Fibroblast of lung (primary cell): ENCODE data around the gene NFE2L3. TPM values are rescaled to one million over a fixed set of nuclear protein-coding genes. Genes with fewer than 3 reads are reported as not detected.
A peak's percentile ranks its signal among the peaks of the same experiment; 100 is the strongest.

Experiments
- DNase-seq, 2 donors: peaks; one replicate each; pipeline versions ENCODE4 v3.0.0 to v3.0.0-alpha.2; 2010; ENCODE audit warnings: low read depth in 2 of 2
- H2AFZ ChIP-seq: 2 replicates; pipeline ENCODE4 v1.5.1; 2012; ENCODE audit warnings: low read length, control low read depth, inconsistent platforms
- H3K27ac ChIP-seq: 2 replicates; pipeline ENCODE4 v1.5.1; 2011; ENCODE audit warnings: low read length, control low read depth; ENCODE audit not compliant: insufficient read depth
- H3K27me3 ChIP-seq: 2 replicates; pipeline ENCODE4 v1.5.1; 2011; ENCODE audit warnings: mild to moderate bottlenecking, low read length; ENCODE audit not compliant: control insufficient read depth, insufficient read depth
- H3K36me3 ChIP-seq: 2 replicates; pipeline ENCODE4 v1.5.1; 2011; ENCODE audit warnings: low read length; ENCODE audit not compliant: control insufficient read depth, insufficient read depth
- H3K4me1 ChIP-seq: 2 replicates; pipeline ENCODE4 v1.5.1; 2011; ENCODE audit warnings: low read length; ENCODE audit not compliant: control insufficient read depth, insufficient read depth; ENCODE audit errors: extremely low read depth
- H3K4me2 ChIP-seq: 2 replicates; pipeline ENCODE4 v1.5.1; 2011; ENCODE audit warnings: low read length, control low read depth; ENCODE audit not compliant: insufficient read depth; ENCODE audit errors: extremely low read depth
- H3K4me3 ChIP-seq, 4 experiments: fragments of 200-600 bp in 1 of 4; sonication (generic) in 1 of 4; replicated peaks in 1 of 4; 2 replicates each; pipeline ENCODE4 v1.5.1; 2011 to 2016; ENCODE audit warnings: low read length in 4 of 4, low read depth in 3 of 4, mild to moderate bottlenecking in 3 of 4, control low read depth in 2 of 4, inconsistent platforms in 1 of 4, mixed read lengths in 1 of 4; ENCODE audit not compliant: insufficient read depth in 1 of 4; ENCODE audit errors: control extremely low read depth in 1 of 4
- H3K79me2 ChIP-seq: 2 replicates; pipeline ENCODE4 v1.5.1; 2012; ENCODE audit warnings: mild to moderate bottlenecking, low read length, inconsistent platforms; ENCODE audit not compliant: control insufficient read depth, insufficient read depth
- H3K9ac ChIP-seq: 2 replicates; pipeline ENCODE4 v1.5.1; 2011; ENCODE audit warnings: mild to moderate bottlenecking, low read length, control low read depth; ENCODE audit not compliant: insufficient read depth
- H3K9me3 ChIP-seq: 2 replicates; pipeline ENCODE4 v1.5.1; 2012; ENCODE audit warnings: low read depth, low read length; ENCODE audit not compliant: control insufficient read depth, insufficient read depth
- H4K20me1 ChIP-seq: 2 replicates; pipeline ENCODE4 v1.5.1; 2011; ENCODE audit warnings: low read length; ENCODE audit not compliant: control insufficient read depth, insufficient read depth; ENCODE audit errors: extremely low read depth
- CTCF ChIP-seq, 2 donors: IDR thresholded peaks in 1 of 2; conservative IDR thresholded peaks in 1 of 2; 1 replicate in 1 of 2; 2 replicates in 1 of 2; pipeline ENCODE4 v1.5.1; 2011 to 2012; ENCODE audit warnings: low read length in 2 of 2, control low read depth in 1 of 2, inconsistent platforms in 1 of 2, low read depth in 1 of 2, mild to moderate bottlenecking in 1 of 2
- EZH2 ChIP-seq: IDR thresholded peaks from 2 replicates; pipeline ENCODE4 v1.5.1; 2012; ENCODE audit warnings: low read length, control low read depth, mild to moderate bottlenecking; ENCODE audit errors: missing control alignments
- polyA plus RNA-seq, 2 donors: library from polyadenylated mRNA; depleted of rRNA in 1 of 2; stranded (reverse) in 1 of 2; unstranded in 1 of 2; fragments of >200 nt; gene quantifications; 2 replicates each; pipeline ENCODE4 v1.2.1, GENCODE V29; 2011 to 2012; ENCODE audit warnings: missing spikeins in 1 of 2
- total RNA-seq: library from RNA; depleted of rRNA; stranded (reverse); fragments of >200 nt; gene quantifications from 2 replicates; pipeline ENCODE4 v1.2.1, GENCODE V29; 2014

The NFE2L3 gene
- total and polyA plus RNA-seq, 2 donors (not counting 1 experiment from before 2014, with no cell fraction given) = 5.3 to 9.1 TPM

DNA sequence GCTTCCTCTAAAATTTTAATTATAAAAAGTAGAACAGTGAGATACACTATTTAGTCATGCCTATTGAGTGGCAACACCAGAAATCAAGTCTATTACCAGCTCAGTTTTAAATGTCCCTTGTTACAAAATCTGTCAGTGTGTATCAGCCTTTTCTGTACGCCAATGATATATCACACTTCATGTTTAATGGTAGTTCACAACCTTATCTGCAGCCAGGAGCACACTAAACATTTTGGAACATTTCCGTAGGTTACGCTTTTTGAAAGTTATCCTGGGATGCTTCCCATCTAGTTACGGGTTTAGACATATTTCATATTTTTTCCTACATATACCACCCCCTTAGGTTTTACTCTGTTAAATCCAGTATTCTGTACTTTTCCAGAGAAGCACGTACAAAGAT is 43.2 kb downstream of the NFE2L3 start:
- Histone ChIP-seq H3K36me3 (peaks cover 9% of the 10 kb centered on the region), H3K4me2 (no peak overlapping the region), H2AFZ (no peak overlapping the region), H3K9ac (no peak overlapping the region), H3K9me3 (no peaks in the 10 kb centered on the region), H3K4me1 (peaks cover 10% of the 10 kb centered on the region), H3K4me3 (no peak overlapping the region), H3K27me3 (no peaks in the 10 kb centered on the region), H3K27ac (no peak overlapping the region), H4K20me1 (peaks cover 13% of the 10 kb centered on the region), H3K79me2 (peaks cover 84% of the 10 kb centered on the region)
- DNase-seq = no peak
- TF ChIP-seq CTCF (conservative IDR thresholded peaks at IDR 0.05 in 1 of 2, IDR thresholded peaks at IDR 0.05 in 1 of 2; ENCODE audit: low read depth in 1 of 2, low read length in 2 of 2) = no peak
- TF ChIP-seq EZH2 = no peak

DNA sequence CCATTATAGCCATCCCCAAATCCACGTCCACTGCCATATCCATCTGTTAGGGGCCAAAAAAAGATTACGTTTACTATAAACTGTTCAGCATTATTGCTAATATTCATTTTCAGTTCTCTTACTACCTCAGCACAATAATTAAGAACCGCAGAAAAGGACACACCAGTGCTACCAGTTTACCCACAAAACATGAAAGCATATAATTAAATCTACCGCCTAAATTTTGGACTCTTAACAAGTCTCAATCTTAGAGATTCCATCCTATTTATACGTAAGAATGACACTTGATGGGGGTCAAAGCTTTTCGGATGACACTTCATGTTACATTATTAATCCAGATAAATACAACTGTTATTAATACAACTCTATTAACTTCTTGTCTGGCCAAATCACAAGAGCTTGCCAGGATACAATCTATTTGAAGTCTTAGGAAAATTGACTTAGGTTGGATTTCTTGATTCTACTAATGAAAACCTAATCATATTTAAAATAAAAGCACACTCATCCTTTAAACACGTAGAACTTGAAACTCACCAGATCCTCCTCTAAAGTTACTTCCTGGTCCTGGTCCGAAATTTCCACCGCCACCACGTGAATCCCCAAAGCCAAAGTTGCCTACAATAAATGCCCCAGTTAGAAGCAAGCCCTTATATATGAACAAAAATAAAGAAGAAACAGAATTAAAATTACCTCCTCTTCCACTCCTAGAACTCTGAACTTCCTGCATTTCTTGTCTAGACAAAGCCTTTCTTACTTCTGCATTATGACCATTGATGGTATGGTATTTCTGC is 44.1 kb downstream of the NFE2L3 start:
- Histone ChIP-seq H3K27me3 (no peaks in the 10 kb centered on the region), H3K9ac (no peak overlapping the region), H3K4me1 (peaks cover 10% of the 10 kb centered on the region), H3K79me2 (peaks cover 88% of the 10 kb centered on the region), H2AFZ (no peak overlapping the region), H3K36me3 (peaks cover 8% of the 10 kb centered on the region), H3K27ac (no peak overlapping the region), H3K4me3 (peak overlapping the region in 3 of 4 experiments; percentile 6 to 99 (median 88)), H3K4me2 (peak overlapping the region; percentile 34), H4K20me1 (peaks cover 13% of the 10 kb centered on the region), H3K9me3 (no peaks in the 10 kb centered on the region)
- TF ChIP-seq EZH2 (no peak), CTCF (conservative IDR thresholded peaks at IDR 0.05 in 1 of 2, IDR thresholded peaks at IDR 0.05 in 1 of 2; ENCODE audit: low read depth in 1 of 2, low read length in 2 of 2) (no peak)
- DNase-seq = no peak

DNA sequence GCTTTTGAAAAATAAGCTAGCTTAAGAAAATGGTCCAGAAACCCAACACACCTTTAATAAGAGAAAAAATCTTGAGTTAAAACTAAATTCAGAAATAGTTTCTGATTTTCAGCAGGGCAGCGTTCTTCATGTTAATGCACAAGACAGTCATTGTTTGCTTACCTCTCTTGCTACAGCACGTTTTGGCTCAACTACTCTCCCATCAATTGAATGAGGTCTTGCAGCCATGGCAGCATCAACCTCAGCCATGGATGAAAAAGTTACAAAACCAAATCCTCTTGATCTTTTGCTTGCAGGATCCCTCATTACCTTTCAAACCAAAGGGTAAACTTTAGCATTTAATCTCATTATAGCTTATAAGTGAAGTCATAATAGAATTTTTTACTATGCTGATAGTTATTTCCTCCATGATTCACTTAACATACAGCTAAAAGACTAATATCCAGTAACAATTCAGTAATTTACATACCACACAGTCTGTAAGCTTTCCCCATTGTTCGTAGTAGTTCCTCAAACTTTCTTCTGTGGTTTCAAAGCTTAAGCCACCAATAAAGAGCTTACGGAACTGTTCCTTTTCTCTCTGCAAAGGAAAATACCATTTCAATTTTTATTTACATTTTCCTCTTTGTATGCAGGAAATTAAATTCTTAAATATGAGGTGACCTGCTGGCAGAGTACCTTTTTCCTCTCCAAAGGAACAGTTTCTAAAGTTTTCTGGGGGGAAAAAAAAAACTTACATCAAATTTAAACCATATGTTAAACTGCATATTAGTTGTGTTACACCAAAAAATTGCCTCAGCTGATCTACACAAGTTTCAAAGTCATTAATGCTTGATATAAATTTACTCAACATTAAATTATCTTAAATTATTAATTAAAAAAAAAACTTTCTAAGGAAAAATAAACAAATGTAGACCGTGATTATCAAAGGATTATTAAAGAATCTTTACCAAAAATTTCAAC is 45.4 kb downstream of the NFE2L3 start:
- H3K4me3 ChIP-seq = peak overlapping the region; percentile 87 to 99 (median 92)
- H4K20me1 ChIP-seq = peaks cover 10% of the 10 kb centered on the region
- no peak for DNase-seq
- peak overlapping the region; percentile 82 for H3K4me2 ChIP-seq
- no peak overlapping the region for H2AFZ ChIP-seq
- TF ChIP-seq CTCF (conservative IDR thresholded peaks at IDR 0.05 in 1 of 2, IDR thresholded peaks at IDR 0.05 in 1 of 2; ENCODE audit: low read depth in 1 of 2, low read length in 2 of 2) (no peak), EZH2 (no peak)
- H3K79me2 ChIP-seq = peaks cover 89% of the 10 kb centered on the region
- no peak overlapping the region for H3K9ac ChIP-seq
- H3K27me3 ChIP-seq = no peaks in the 10 kb centered on the region
- H3K36me3 ChIP-seq = peaks cover 5% of the 10 kb centered on the region
- no peak overlapping the region for H3K27ac ChIP-seq
- H3K4me1 ChIP-seq = peaks cover 10% of the 10 kb centered on the region
- no peaks in the 10 kb centered on the region for H3K9me3 ChIP-seq
